ENCODE data around the gene SNRPA1.

The SNRPA1 gene

DNA sequence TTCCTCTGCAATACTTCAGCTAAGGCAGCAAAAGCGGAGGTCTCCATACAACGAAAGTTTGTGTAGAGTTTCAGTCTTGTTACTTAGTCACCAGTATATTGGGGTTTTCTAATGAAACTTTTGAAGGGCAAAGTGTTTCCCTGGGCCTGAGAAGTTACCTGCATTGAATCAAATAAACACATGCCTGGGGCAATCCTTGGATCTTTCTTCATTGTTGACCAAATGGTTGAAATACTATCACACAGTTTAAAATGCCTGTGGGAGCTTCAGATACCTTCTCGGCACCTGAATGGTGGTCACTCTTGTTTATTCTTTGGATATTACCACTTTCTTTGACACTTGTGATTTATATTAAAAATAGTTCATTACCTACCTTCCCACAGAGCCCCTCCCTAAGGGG lies 42.2 kb downstream of the SNRPA1 start:
- CTCF ChIA-PET: interaction anchor here (0.7 to 9.6 kb wide), 8 partner anchors 13 to 239 kb away, joined by 3 to 133 read pairs (median 4); partner anchors contain the start of gene SNRPA1
- H3K9me3 ChIP-seq (ENCODE audit: control extremely low read depth in 1 of 5, control insufficient read depth in 4 of 5, insufficient read depth in 2 of 5, low read depth in 1 of 5, low read length in 4 of 5): no peaks in the 10 kb centered on the region
- peak overlapping the region in 1 of 2 experiments; percentile 75 for H3K27ac ChIP-seq (ENCODE audit: insufficient read depth in 1 of 2, low read depth in 1 of 2, low read length in 2 of 2, poor library complexity in 1 of 2, severe bottlenecking in 2 of 2)
- no peak for DNase-seq
- H3K4me3 ChIP-seq (ENCODE audit: control insufficient read depth in 1 of 7, extremely low read depth in 1 of 7, insufficient read depth in 4 of 7, low read depth in 2 of 7, low read length in 6 of 7): peak overlapping the region in 6 of 7 experiments; percentile 69 to 90 (median 84)
- no peaks in the 10 kb centered on the region for H3K27me3 ChIP-seq (replicated peaks in 2 of 5; ENCODE audit: control insufficient read depth in 4 of 5, insufficient read depth in 5 of 5, low read length in 4 of 5)
- POLR2A ChIA-PET: interaction anchor here (0.6 to 1.5 kb wide), 2 partner anchors 58 to 104 kb away, joined by 3 to 7 read pairs; no protein-coding TSS in a partner anchor
- H3K36me3 ChIP-seq (ENCODE audit: control insufficient read depth in 4 of 4, insufficient read depth in 4 of 4, low read length in 3 of 4): peaks cover 0 to 9% (median 1%) of the 10 kb centered on the region in 4 experiments
- peaks cover 27 to 69% (median 62%) of the 10 kb centered on the region in 4 experiments for H3K4me1 ChIP-seq (ENCODE audit: control extremely low read depth in 1 of 4, control insufficient read depth in 4 of 4, insufficient read depth in 4 of 4, low read length in 3 of 4)
- WGBS (ENCODE audit: insufficient coverage): no CpG with 5 or more reads among the region's 3 CpGs

DNA sequence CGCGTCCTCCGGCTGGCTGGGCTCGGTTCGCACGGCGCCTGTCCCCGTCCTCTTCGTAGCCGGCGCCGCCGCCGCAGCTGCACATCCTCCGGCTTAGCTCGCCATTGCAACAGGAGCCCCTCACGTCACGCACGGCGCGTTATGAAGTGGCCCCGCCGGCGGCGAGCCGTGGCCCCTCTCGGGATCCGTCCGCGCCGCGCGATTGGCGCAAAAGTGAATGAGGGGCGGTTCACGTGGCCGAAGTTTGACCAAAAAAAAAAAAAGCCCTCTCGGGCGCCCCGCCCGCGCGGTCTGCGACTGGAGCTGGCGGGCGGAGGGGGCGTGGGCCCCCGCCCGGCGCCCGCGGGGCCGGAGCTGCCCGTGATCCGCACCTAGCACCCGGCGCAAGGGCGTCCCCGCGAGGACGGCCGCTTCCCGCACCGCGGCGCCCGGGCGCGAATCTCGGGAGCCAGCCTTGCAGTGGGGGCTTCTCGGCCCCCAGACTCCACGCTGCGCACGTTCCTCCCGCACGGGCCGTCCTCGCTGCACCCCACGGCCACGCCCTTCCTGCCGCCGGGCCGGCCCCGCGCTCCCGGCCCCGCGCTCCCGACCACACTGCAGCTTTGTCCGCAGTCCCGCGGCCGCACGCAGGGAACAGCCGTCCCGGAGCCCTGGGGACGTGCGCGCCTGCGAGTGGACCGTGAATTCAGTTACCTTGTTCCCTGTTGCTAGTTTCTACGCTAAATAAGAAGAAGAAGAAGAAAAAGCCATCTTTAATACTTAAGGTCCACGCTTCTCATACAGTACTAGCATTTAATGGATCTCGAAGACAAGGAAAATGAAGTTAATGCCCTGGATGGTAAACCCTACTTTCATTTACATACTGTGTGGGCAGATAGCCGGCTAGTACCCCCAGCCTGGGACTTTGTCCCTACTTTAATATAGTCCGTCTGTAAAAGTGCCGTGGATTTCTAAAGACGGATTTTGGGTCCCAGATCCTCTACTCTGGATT lies 42.9 kb downstream of the SNRPA1 start, which contains the start of gene CHSY1:
Gene CHSY1, minus strand, starts transcription at position 219 of the 991 bp plus-strand sequence. CDS start 592 bp downstream, outside the sequence.
- 0% methylated on average over 75 of the region's 108 CpGs for WGBS (ENCODE audit: insufficient coverage)
- ChIA-PET POLR2A (interaction anchor here (0.6 to 1.5 kb wide), 16 partner anchors 9 to 640 kb away, joined by 3 to 9 read pairs (median 4); partner anchors contain the start of gene SNRPA1), CTCF (interaction anchor here (0.6 to 9.6 kb wide), 15 partner anchors 10 to 332 kb away, joined by 3 to 133 read pairs (median 4); partner anchors contain the start of gene SNRPA1)
- Histone ChIP-seq H3K36me3 (ENCODE audit: control insufficient read depth in 4 of 4, insufficient read depth in 4 of 4, low read length in 3 of 4) (peaks cover 0 to 16% (median 3%) of the 10 kb centered on the region in 4 experiments), H3K27me3 (replicated peaks in 2 of 5; ENCODE audit: control insufficient read depth in 4 of 5, insufficient read depth in 5 of 5, low read length in 4 of 5) (no peaks in the 10 kb centered on the region), H3K9me3 (ENCODE audit: control extremely low read depth in 1 of 5, control insufficient read depth in 4 of 5, insufficient read depth in 2 of 5, low read depth in 1 of 5, low read length in 4 of 5) (no peaks in the 10 kb centered on the region), H3K4me3 (ENCODE audit: control insufficient read depth in 1 of 7, extremely low read depth in 1 of 7, insufficient read depth in 4 of 7, low read depth in 2 of 7, low read length in 6 of 7) (peak within 1 kb of the TSS; percentile 75 to 92 (median 86)), H3K4me1 (ENCODE audit: control extremely low read depth in 1 of 4, control insufficient read depth in 4 of 4, insufficient read depth in 4 of 4, low read length in 3 of 4) (peaks cover 31 to 75% (median 68%) of the 10 kb centered on the region in 4 experiments), H3K27ac (ENCODE audit: insufficient read depth in 1 of 2, low read depth in 1 of 2, low read length in 2 of 2, poor library complexity in 1 of 2, severe bottlenecking in 2 of 2) (peak within 1 kb of the TSS in 1 of 2 experiments; percentile 75)
- peak; percentile 92 to 96 (median 95) for DNase-seq

- peaks cover 0 to 20% (median 3%) of the 10 kb centered on the region in 4 experiments for H3K36me3 ChIP-seq (ENCODE audit: control insufficient read depth in 4 of 4, insufficient read depth in 4 of 4, low read length in 3 of 4)
- ChIA-PET CTCF (interaction anchor here (0.6 to 9.6 kb wide), 17 partner anchors 9 to 331 kb away, joined by 3 to 133 read pairs (median 4); no protein-coding TSS in a partner anchor), POLR2A (interaction anchor here (0.6 to 1.5 kb wide), 9 partner anchors 8 to 134 kb away, joined by 3 to 9 read pairs (median 3); partner anchors contain the start of gene SNRPA1)
- peaks cover 41 to 83% (median 74%) of the 10 kb centered on the region in 4 experiments for H3K4me1 ChIP-seq (ENCODE audit: control extremely low read depth in 1 of 4, control insufficient read depth in 4 of 4, insufficient read depth in 4 of 4, low read length in 3 of 4)
- 0% methylated on average over 135 of the region's 150 CpGs for WGBS (ENCODE audit: insufficient coverage)
- peak overlapping the region; percentile 75 to 92 (median 86) for H3K4me3 ChIP-seq (ENCODE audit: control insufficient read depth in 1 of 7, extremely low read depth in 1 of 7, insufficient read depth in 4 of 7, low read depth in 2 of 7, low read length in 6 of 7)
- H3K27ac ChIP-seq (ENCODE audit: insufficient read depth in 1 of 2, low read depth in 1 of 2, low read length in 2 of 2, poor library complexity in 1 of 2, severe bottlenecking in 2 of 2): peak overlapping the region in 1 of 2 experiments; percentile 75
- H3K27me3 ChIP-seq (replicated peaks in 2 of 5; ENCODE audit: control insufficient read depth in 4 of 5, insufficient read depth in 5 of 5, low read length in 4 of 5): no peaks in the 10 kb centered on the region
- DNase-seq: peak in 1 of 3 donors; percentile 40
- no peaks in the 10 kb centered on the region for H3K9me3 ChIP-seq (ENCODE audit: control extremely low read depth in 1 of 5, control insufficient read depth in 4 of 5, insufficient read depth in 2 of 5, low read depth in 1 of 5, low read length in 4 of 5)
Observed at GRCh38 chr15:101250873-101251829, 43.9 kb downstream of the SNRPA1 start.

GRCh38 chr15:101250341-101250831 lies 44.7 kb downstream of the SNRPA1 start:
- Histone ChIP-seq H3K27me3 (replicated peaks in 2 of 5; ENCODE audit: control insufficient read depth in 4 of 5, insufficient read depth in 5 of 5, low read length in 4 of 5) (no peaks in the 10 kb centered on the region), H3K4me1 (ENCODE audit: control extremely low read depth in 1 of 4, control insufficient read depth in 4 of 4, insufficient read depth in 4 of 4, low read length in 3 of 4) (peaks cover 49 to 83% (median 74%) of the 10 kb centered on the region in 4 experiments), H3K9me3 (ENCODE audit: control extremely low read depth in 1 of 5, control insufficient read depth in 4 of 5, insufficient read depth in 2 of 5, low read depth in 1 of 5, low read length in 4 of 5) (no peaks in the 10 kb centered on the region), H3K4me3 (ENCODE audit: control insufficient read depth in 1 of 7, extremely low read depth in 1 of 7, insufficient read depth in 4 of 7, low read depth in 2 of 7, low read length in 6 of 7) (peak overlapping the region; percentile 60 to 92 (median 82)), H3K27ac (ENCODE audit: insufficient read depth in 1 of 2, low read depth in 1 of 2, low read length in 2 of 2, poor library complexity in 1 of 2, severe bottlenecking in 2 of 2) (peak overlapping the region in 1 of 2 experiments; percentile 69), H3K36me3 (ENCODE audit: control insufficient read depth in 4 of 4, insufficient read depth in 4 of 4, low read length in 3 of 4) (peaks cover 0 to 20% (median 3%) of the 10 kb centered on the region in 4 experiments)
- WGBS (ENCODE audit: insufficient coverage): 0% methylated on average over 4 of the region's 6 CpGs
- peak in 1 of 3 donors; percentile 30 for DNase-seq
- CTCF ChIA-PET: interaction anchor here (0.8 to 9.6 kb wide), 5 partner anchors 10 to 236 kb away, joined by 3 to 133 read pairs (median 6); no protein-coding TSS in a partner anchor
- POLR2A ChIA-PET: interaction anchor here (0.6 to 1.4 kb wide), 2 partner anchors 11 to 70 kb away, joined by 3 read pairs; no protein-coding TSS in a partner anchor

DNA sequence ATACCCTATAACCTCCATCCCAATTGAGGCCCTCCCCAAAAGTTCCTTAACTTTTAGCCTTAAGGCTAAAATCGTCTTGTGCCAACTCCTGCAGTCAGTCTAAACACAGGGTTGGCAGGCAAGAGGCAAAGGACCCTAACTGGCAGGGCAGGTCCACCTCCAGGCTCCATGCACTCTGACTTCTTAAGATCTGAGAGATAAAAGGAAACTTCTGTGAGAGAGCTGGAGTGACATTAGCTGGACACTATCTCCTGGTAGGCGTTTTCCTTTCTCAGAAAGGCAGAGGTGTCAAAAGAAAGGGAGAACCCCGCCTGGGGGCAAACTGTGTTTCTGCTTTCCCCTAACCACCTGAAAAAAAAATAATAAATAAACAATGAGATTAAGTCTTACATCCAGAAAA lies 46.8 kb downstream of the SNRPA1 start:
- WGBS (ENCODE audit: insufficient coverage): 100% methylated on average over 1 of the region's 3 CpGs

More for the DNA sequence above, 46.8 kb downstream of the SNRPA1 start:
- ChIA-PET POLR2A (no interaction called here), CTCF (interaction anchor here (0.9 to 3.3 kb wide), 4 partner anchors 8 to 225 kb away, joined by 3 to 19 read pairs (median 6); no protein-coding TSS in a partner anchor)
- Histone ChIP-seq H3K4me1 (ENCODE audit: control extremely low read depth in 1 of 4, control insufficient read depth in 4 of 4, insufficient read depth in 4 of 4, low read length in 3 of 4) (peaks cover 61 to 86% (median 78%) of the 10 kb centered on the region in 4 experiments), H3K9me3 (ENCODE audit: control extremely low read depth in 1 of 5, control insufficient read depth in 4 of 5, insufficient read depth in 2 of 5, low read depth in 1 of 5, low read length in 4 of 5) (no peaks in the 10 kb centered on the region), H3K4me3 (ENCODE audit: control insufficient read depth in 1 of 7, extremely low read depth in 1 of 7, insufficient read depth in 4 of 7, low read depth in 2 of 7, low read length in 6 of 7) (peak overlapping the region in 2 of 7 experiments; percentile 14 to 31), H3K36me3 (ENCODE audit: control insufficient read depth in 4 of 4, insufficient read depth in 4 of 4, low read length in 3 of 4) (peaks cover 0 to 23% (median 3%) of the 10 kb centered on the region in 4 experiments), H3K27me3 (replicated peaks in 2 of 5; ENCODE audit: control insufficient read depth in 4 of 5, insufficient read depth in 5 of 5, low read length in 4 of 5) (no peaks in the 10 kb centered on the region), H3K27ac (ENCODE audit: insufficient read depth in 1 of 2, low read depth in 1 of 2, low read length in 2 of 2, poor library complexity in 1 of 2, severe bottlenecking in 2 of 2) (peak overlapping the region in 1 of 2 experiments; percentile 32)
- no peak for DNase-seq

Data from common myeloid progenitor, CD34-positive (primary cell).